ENCODE measurements around the gene TMEM175. TPM values are rescaled to one million over a fixed set of nuclear protein-coding genes. Genes with fewer than 3 reads are reported as not detected.

TMEM175 gene
- total and polyA plus RNA-seq, 2 of the 13 experiments (the other 11 are each of a cell fraction or from before 2014, with no cell fraction given) = 5.1 to 9.9 TPM

GRCh38 chr4:987624-988513 lies 55.6 kb downstream of the TMEM175 start (continued):
- no peak for TF ChIP-seq TAF1 (CRISPR knock-in tag; IDR thresholded peaks at IDR 0.05)
- no peak for TF ChIP-seq HNRNPK (IDR thresholded peaks at IDR 0.05; ENCODE audit: low read depth, low read length, poor library complexity, severe bottlenecking)
- TF ChIP-seq RNF2 (conservative IDR thresholded peaks at IDR 0.05; ENCODE audit: low read depth) = no peak
- no peak for TF ChIP-seq ZNF720 (CRISPR knock-in tag; IDR thresholded peaks at IDR 0.05)
- TF ChIP-seq ZNF275 (CRISPR knock-in tag; IDR thresholded peaks at IDR 0.05; ENCODE audit: borderline replicate concordance) = 0 out of 2 replicates have a peak, but pooled peaks have one; percentile 15
- peak; percentile 20 for TF ChIP-seq U2AF1 (optimal IDR thresholded peaks at IDR 0.05; ENCODE audit: low read depth, low read length)
- no peak for TF ChIP-seq BCLAF1 (IDR thresholded peaks at IDR 0.05)
- no peak for TF ChIP-seq ZNF746 (CRISPR knock-in tag; IDR thresholded peaks at IDR 0.05)
- no peak for TF ChIP-seq ARID5B (CRISPR knock-in tag; IDR thresholded peaks at IDR 0.05)
- no peak for TF ChIP-seq ZNF766 (CRISPR knock-in tag; IDR thresholded peaks at IDR 0.05; ENCODE audit: borderline replicate concordance)
- no peak for TF ChIP-seq ZNF451 (CRISPR knock-in tag; IDR thresholded peaks at IDR 0.05)
- no peak for TF ChIP-seq CBFB (CRISPR knock-in tag; IDR thresholded peaks at IDR 0.05)
- TF ChIP-seq HNRNPLL (IDR thresholded peaks at IDR 0.05; ENCODE audit: low read depth, low read length, poor library complexity, severe bottlenecking) = no peak
- TF ChIP-seq DNMT3B (CRISPR knock-in tag; conservative IDR thresholded peaks at IDR 0.05) = no peak
- no peak for TF ChIP-seq ATAD3A (CRISPR knock-in tag; IDR thresholded peaks at IDR 0.05)
- TF ChIP-seq THAP9 (CRISPR knock-in tag; IDR thresholded peaks at IDR 0.05; ENCODE audit: borderline replicate concordance) = 0 out of 2 replicates have a peak, but pooled peaks have one; percentile 49
- no peak for TF ChIP-seq PPARG (CRISPR knock-in tag; conservative IDR thresholded peaks at IDR 0.05)
- TF ChIP-seq ZNF674 (CRISPR knock-in tag; IDR thresholded peaks at IDR 0.05; ENCODE audit: low read depth) = no peak

All from HepG2 (cell line).